ENCODE data around the gene ABCC4. TPM values are rescaled to one million over a fixed set of nuclear protein-coding genes. Genes with fewer than 3 reads are reported as not detected.
"Not testable (repeated sequence)": the region's sequence is repeated elsewhere in the genome, so short reads cannot be mapped to it uniquely, and the experiment has no call there.

Gene ABCC4
- total and polyA plus RNA-seq, 8 donors = 1.5 to 87.2 (median 29.7) TPM

DNA sequence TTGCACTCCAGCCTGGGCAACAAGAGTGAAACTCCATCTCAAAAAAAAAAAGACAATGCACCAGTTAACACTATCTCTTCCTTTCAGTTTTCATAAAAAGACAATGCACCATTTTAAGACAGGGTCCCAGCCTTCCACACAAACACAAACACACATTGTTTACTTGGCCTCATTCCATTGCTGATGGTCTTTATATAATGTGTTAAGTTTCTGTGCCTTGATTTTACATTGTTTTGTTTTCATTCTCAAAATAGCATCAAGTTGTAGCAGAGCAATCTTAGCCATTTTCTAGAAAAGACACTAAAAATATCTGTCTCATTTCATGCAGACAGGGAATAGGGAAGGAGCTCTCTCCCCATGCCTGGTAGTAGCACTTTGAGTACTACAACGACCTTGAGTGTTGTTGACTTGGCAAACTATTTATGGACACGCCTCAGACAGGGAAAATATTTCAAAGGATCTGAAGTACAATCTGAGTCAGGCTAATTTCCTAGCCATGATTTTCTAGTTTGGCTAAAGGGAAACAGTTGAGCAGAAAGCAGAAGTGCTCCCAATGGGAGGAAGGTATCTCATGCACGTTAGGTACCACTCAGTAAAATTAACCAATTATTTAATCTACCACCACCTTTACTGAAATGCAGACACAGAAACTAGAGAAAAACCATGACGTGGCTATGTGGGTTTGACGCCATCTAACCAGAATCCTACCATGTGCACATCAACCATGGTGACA, 120.6 kb downstream of the ABCC4 start:
- TF ChIP-seq, protein P1, sequence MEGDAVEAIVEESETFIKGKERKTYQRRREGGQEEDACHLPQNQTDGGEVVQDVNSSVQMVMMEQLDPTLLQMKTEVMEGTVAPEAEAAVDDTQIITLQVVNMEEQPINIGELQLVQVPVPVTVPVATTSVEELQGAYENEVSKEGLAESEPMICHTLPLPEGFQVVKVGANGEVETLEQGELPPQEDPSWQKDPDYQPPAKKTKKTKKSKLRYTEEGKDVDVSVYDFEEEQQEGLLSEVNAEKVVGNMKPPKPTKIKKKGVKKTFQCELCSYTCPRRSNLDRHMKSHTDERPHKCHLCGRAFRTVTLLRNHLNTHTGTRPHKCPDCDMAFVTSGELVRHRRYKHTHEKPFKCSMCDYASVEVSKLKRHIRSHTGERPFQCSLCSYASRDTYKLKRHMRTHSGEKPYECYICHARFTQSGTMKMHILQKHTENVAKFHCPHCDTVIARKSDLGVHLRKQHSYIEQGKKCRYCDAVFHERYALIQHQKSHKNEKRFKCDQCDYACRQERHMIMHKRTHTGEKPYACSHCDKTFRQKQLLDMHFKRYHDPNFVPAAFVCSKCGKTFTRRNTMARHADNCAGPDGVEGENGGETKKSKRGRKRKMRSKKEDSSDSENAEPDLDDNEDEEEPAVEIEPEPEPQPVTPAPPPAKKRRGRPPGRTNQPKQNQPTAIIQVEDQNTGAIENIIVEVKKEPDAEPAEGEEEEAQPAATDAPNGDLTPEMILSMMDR (IDR thresholded peaks at IDR 0.05) = no peak
- TF ChIP-seq POLR2A (IDR thresholded peaks at IDR 0.05) (no peak), EP300 (IDR thresholded peaks at IDR 0.05) (no peak), POLR2AphosphoS5 (IDR thresholded peaks at IDR 0.05) (no peak)
- intact Hi-C loops (cut with DNase I; ENCODE audit: low total_unique reads) = no loop called here
- no peak overlapping the region for H3K4me3 ChIP-seq
- DNase-seq = peak in 1 of 2 donors; percentile 52
- 38 to 58% (median 50%) methylated on average over 5 of the region's 5 CpGs for WGBS, 5 donors
- no peaks in the 10 kb centered on the region for H3K9me3 ChIP-seq
- peaks cover 0 to 16% (median 2%) of the 10 kb centered on the region in 4 donors for H3K4me1 ChIP-seq
- H3K27ac ChIP-seq = no peak overlapping the region
- H3K36me3 ChIP-seq = peaks cover under 1 to 27% (median 17%) of the 10 kb centered on the region in 4 donors
- no peaks in the 10 kb centered on the region for H3K27me3 ChIP-seq

DNA sequence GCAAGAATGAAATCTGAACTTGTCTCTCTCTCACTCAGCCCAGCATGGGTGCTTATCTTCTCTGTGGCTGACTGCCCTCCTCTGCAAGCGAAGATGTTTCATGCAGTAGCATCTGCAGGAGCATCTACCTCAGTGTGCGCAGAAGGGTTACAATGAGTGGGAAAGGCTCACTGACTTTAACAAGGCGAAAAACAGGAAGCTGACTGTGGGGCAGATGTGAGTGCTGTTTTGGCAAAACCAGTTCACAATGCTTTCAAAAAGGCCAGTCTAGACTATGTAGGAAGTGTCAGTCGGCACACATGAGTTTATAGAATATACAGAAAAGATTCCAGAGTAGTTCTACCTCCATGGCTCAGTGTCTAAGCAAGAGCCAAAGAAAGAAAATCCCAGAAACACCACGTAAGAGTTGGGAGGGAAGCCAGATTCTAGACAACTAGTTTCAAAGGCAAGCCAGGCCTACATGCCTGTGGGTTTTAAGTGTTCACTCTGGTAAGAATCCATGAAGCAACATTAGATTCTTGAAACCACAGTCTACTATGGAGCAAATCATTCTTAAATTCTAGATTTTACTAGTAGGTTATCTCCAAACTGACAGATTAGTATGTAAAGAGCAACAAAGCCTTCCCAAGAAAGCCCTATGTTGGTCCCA, 124.5 kb downstream of the ABCC4 start:
- Histone ChIP-seq H3K4me1 (peaks cover 0 to 13% (median 2%) of the 10 kb centered on the region in 4 donors), H3K27me3 (no peaks in the 10 kb centered on the region), H3K36me3 (peaks cover 8 to 42% (median 39%) of the 10 kb centered on the region in 4 donors), H3K27ac (no peak overlapping the region), H3K4me3 (no peak overlapping the region), H3K9me3 (no peaks in the 10 kb centered on the region)
- 77 to 89% (median 82%) methylated on average over 5 of the region's 5 CpGs for WGBS, 5 donors
- no peak for TF ChIP-seq EP300 (IDR thresholded peaks at IDR 0.05)
- TF ChIP-seq POLR2AphosphoS5 (IDR thresholded peaks at IDR 0.05) = no peak
- no peak for TF ChIP-seq POLR2A (IDR thresholded peaks at IDR 0.05)
- TF ChIP-seq, protein P1 (IDR thresholded peaks at IDR 0.05) = no peak
- intact Hi-C loops (cut with DNase I; ENCODE audit: low total_unique reads) = no loop called here
- no peak for DNase-seq

DNA sequence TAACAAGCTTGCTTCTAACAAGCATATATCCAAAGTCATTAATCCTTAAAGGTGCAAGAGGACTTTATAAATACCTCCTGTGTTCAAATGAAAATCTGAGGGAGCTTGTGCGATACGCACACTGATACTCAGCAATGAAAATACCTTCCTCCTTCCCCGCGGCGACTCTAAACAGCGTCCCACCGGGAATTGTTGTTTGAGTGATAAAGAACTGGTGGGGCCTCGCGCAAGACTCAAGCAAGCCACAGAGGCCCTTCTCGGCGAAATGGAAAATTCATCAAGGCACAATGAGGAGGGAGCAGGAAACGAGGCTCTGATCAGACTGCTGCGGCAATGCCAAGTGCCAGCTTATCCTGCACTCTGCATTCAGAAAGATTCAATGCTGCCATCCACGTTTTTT, 126.7 kb downstream of the ABCC4 start:
- DNase-seq = no peak
- no peaks in the 10 kb centered on the region for H3K4me1 ChIP-seq
- H3K27ac ChIP-seq = no peak overlapping the region
- H3K27me3 ChIP-seq = no peaks in the 10 kb centered on the region
- no peak overlapping the region for H3K4me3 ChIP-seq
- intact Hi-C loops (cut with DNase I; ENCODE audit: low total_unique reads) = no loop called here
- no peaks in the 10 kb centered on the region for H3K9me3 ChIP-seq
- TF ChIP-seq EP300 (IDR thresholded peaks at IDR 0.05) = no peak
- no peak for TF ChIP-seq POLR2AphosphoS5 (IDR thresholded peaks at IDR 0.05)
- TF ChIP-seq, protein P1 (IDR thresholded peaks at IDR 0.05) = no peak
- TF ChIP-seq POLR2A (IDR thresholded peaks at IDR 0.05) = no peak
- peaks cover 8 to 45% (median 39%) of the 10 kb centered on the region in 4 donors for H3K36me3 ChIP-seq
- WGBS, 5 donors = 86 to 89% (median 88%) methylated on average over 14 of the region's 14 CpGs

DNA sequence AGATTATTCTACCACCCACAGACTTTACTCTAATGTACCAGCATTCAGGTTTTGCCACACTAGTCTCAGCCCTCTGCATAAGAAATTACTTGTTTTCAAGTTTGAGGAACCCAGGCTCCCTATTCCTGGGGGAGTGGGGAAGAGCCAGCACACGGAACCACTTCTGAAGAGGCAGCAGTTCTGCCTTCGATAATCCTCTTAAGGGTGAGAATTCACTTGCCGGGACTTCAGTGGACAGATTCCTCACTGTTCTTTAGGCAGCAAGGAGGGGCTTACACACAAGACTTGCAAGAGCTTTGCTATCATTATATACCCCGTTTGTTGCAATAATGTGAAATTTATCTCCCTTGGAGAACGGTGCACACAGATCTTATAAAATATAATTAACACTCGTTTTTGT, 133.1 kb downstream of the ABCC4 start:
- no peaks in the 10 kb centered on the region for H3K27me3 ChIP-seq
- intact Hi-C loops (cut with DNase I; ENCODE audit: low total_unique reads) = no loop called here
- H3K36me3 ChIP-seq = peaks cover 0 to 44% (median 39%) of the 10 kb centered on the region in 4 donors
- no peak for DNase-seq
- H3K4me3 ChIP-seq = no peak overlapping the region
- H3K9me3 ChIP-seq = no peaks in the 10 kb centered on the region
- H3K27ac ChIP-seq = no peak overlapping the region
- 92 to 97% (median 96%) methylated on average over 6 of the region's 6 CpGs for WGBS, 5 donors
- no peak for TF ChIP-seq EP300 (IDR thresholded peaks at IDR 0.05)
- TF ChIP-seq POLR2A (IDR thresholded peaks at IDR 0.05) = no peak
- TF ChIP-seq, protein P1 (IDR thresholded peaks at IDR 0.05) = no peak
- no peak for TF ChIP-seq POLR2AphosphoS5 (IDR thresholded peaks at IDR 0.05)
- no peaks in the 10 kb centered on the region for H3K4me1 ChIP-seq

DNA sequence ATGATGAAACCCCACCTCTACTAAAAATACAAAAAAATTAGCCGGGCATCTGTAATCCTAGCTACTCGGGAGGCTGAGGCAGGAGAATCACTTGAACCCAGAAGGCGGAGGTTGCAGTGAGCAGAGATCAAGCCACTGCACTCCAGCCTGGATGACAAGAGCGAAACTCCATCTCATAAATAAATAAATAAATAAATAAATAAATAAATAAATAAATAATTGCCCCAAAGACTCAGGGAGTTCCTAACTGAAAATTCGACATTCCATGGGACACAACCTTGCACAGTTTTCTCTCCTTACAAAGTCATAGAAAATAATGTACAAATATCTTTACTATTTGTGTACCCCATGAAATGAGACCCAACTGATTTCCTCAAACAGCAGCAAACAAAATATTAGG, 134.2 kb downstream of the ABCC4 start:
- DNase-seq; H3K4me3 ChIP-seq; H3K4me1 ChIP-seq; H3K9me3 ChIP-seq; H3K27me3 ChIP-seq; intact Hi-C loops (cut with DNase I; ENCODE audit: low total_unique reads); H3K27ac ChIP-seq: not testable (repeated sequence)
- WGBS, 5 donors = 96 to 98% (median 96%) methylated on average over 5 of the region's 5 CpGs
- H3K36me3 ChIP-seq = peaks cover 0 to 44% (median 39%) of the 10 kb centered on the region in 4 donors

Measured in stomach (tissue), 9 donors.